ENCODE measurements around the gene ASIC5.

Gene ASIC5

DNA sequence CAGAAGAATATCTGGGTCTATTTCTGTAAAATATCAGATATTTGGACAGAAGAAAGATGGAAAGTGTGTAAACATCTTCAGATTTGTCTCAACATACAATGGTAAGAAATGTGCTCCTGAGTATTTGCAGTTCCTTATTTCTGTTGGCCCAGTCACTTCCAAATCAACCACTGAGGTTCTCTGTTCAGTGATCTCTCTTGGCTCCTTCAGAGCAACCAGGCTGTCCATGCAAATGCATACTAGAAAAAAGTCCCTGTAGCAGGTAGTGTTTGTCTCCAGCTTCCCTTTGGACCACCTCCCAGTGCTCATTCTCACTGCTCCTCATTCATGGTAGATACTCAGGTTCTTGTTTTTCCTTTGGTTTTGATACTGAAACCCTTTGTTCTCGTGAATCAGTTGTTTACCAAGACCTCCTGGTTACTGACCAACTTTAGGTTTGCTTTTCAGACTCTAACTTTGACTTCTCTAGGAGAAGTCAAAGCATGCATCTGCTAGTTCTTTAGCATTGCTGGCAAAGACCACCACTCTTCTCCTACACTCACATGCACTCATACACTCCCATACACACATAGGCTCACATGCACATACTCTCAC lies 28.8 kb downstream of the ASIC5 start:
- TF ChIP-seq ZNF391 (tag by site-specific recombination; IDR thresholded peaks at IDR 0.05; ENCODE audit: borderline replicate concordance, low read depth): no peak
- H3K36me3 ChIP-seq (ENCODE audit: control insufficient read depth in 2 of 2, insufficient read depth in 1 of 2, low read length in 2 of 2): no peaks in the 10 kb centered on the region
- no peak overlapping the region for H3K4me3 ChIP-seq (ENCODE audit: low read depth, low read length)
- CTCF ChIA-PET: no interaction called here
- no peaks in the 10 kb centered on the region for H3K9me3 ChIP-seq (ENCODE audit: control insufficient read depth, insufficient read depth, low read depth, low read length)
- POLR2A ChIA-PET: no interaction called here
- H3K4me1 ChIP-seq (ENCODE audit: control insufficient read depth, insufficient read depth, low read length): no peaks in the 10 kb centered on the region
- no peak overlapping the region for H3K27ac ChIP-seq (ENCODE audit: extremely low read depth, low read depth, low read length)

DNA sequence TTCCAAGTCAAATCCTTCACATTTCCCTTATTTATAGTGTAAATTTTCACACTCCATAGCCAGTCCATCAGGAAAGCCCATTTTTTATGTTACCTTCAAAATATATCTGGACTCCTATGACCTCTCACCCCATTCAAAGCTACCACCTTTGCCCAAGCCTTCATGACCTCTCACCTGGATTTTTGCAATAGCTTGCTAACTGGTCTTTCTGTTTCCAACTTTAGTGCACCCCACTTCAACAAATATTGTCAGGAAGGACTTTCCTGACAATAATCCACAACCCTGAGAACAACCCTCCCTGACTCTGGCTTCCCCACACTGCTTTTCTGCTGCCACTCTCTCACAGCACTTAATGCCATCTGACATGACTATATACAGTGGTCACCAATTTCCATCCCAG lies 33.4 kb downstream of the ASIC5 start:
- ChIA-PET POLR2A (no interaction called here), CTCF (interaction anchor here (0.6 to 1.2 kb wide), 2 partner anchors 14 to 55 kb away, joined by 3 read pairs; no protein-coding TSS in a partner anchor)
- no peak overlapping the region for H3K4me3 ChIP-seq (ENCODE audit: low read depth, low read length)

DNA sequence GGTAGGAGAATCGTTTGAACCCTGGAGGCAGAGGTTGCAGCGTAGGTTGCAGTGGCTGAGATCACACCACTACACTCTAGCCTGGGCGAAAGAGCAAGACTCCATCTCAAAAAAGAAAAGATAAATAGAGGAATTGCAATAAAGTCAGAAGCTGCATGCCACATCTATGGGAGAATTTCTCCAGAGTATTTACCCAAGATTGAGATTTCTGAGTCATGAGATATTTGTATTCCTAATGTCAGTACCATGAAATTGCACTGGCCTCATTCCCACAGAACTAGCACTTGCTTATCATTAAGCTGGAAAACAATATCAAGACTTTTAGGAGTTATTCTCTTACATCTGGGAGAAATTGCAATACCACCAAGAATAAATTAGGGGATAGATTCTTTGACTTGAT lies 37.4 kb downstream of the ASIC5 start:
- TF ChIP-seq ZSCAN23 (tag by site-specific recombination; IDR thresholded peaks at IDR 0.05) (no peak), ZNF184 (tag by site-specific recombination; IDR thresholded peaks at IDR 0.05) (no peak)
- TF ChIP-seq, protein P1, sequence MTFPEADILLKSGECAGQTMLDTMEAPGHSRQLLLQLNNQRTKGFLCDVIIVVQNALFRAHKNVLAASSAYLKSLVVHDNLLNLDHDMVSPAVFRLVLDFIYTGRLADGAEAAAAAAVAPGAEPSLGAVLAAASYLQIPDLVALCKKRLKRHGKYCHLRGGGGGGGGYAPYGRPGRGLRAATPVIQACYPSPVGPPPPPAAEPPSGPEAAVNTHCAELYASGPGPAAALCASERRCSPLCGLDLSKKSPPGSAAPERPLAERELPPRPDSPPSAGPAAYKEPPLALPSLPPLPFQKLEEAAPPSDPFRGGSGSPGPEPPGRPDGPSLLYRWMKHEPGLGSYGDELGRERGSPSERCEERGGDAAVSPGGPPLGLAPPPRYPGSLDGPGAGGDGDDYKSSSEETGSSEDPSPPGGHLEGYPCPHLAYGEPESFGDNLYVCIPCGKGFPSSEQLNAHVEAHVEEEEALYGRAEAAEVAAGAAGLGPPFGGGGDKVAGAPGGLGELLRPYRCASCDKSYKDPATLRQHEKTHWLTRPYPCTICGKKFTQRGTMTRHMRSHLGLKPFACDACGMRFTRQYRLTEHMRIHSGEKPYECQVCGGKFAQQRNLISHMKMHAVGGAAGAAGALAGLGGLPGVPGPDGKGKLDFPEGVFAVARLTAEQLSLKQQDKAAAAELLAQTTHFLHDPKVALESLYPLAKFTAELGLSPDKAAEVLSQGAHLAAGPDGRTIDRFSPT (tag by site-specific recombination; IDR thresholded peaks at IDR 0.05): no peak
- Histone ChIP-seq H3K4me3 (ENCODE audit: low read depth, low read length) (no peak overlapping the region), H3K4me1 (ENCODE audit: control insufficient read depth, insufficient read depth, low read length) (no peaks in the 10 kb centered on the region), H3K27ac (ENCODE audit: extremely low read depth, low read depth, low read length) (no peak overlapping the region), H3K36me3 (ENCODE audit: control insufficient read depth in 2 of 2, insufficient read depth in 1 of 2, low read length in 2 of 2) (no peaks in the 10 kb centered on the region), H3K9me3 (ENCODE audit: control insufficient read depth, insufficient read depth, low read depth, low read length) (no peaks in the 10 kb centered on the region)
- CTCF ChIA-PET: no interaction called here
- POLR2A ChIA-PET: no interaction called here

More for the DNA sequence above, 33.4 kb downstream of the ASIC5 start:
- Histone ChIP-seq H3K27ac (ENCODE audit: extremely low read depth, low read depth, low read length) (no peak overlapping the region), H3K36me3 (ENCODE audit: control insufficient read depth in 2 of 2, insufficient read depth in 1 of 2, low read length in 2 of 2) (no peaks in the 10 kb centered on the region), H3K9me3 (ENCODE audit: control insufficient read depth, insufficient read depth, low read depth, low read length) (no peaks in the 10 kb centered on the region), H3K4me1 (ENCODE audit: control insufficient read depth, insufficient read depth, low read length) (no peaks in the 10 kb centered on the region)
- TF ChIP-seq, protein P2, sequence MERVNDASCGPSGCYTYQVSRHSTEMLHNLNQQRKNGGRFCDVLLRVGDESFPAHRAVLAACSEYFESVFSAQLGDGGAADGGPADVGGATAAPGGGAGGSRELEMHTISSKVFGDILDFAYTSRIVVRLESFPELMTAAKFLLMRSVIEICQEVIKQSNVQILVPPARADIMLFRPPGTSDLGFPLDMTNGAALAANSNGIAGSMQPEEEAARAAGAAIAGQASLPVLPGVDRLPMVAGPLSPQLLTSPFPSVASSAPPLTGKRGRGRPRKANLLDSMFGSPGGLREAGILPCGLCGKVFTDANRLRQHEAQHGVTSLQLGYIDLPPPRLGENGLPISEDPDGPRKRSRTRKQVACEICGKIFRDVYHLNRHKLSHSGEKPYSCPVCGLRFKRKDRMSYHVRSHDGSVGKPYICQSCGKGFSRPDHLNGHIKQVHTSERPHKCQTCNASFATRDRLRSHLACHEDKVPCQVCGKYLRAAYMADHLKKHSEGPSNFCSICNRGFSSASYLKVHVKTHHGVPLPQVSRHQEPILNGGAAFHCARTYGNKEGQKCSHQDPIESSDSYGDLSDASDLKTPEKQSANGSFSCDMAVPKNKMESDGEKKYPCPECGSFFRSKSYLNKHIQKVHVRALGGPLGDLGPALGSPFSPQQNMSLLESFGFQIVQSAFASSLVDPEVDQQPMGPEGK (tag by site-specific recombination; IDR thresholded peaks at IDR 0.05): no peak
- TF ChIP-seq ZNF76 (tag by site-specific recombination; IDR thresholded peaks at IDR 0.05; ENCODE audit: borderline replicate concordance, low read depth) (no peak), KLF16 (tag by site-specific recombination; IDR thresholded peaks at IDR 0.05) (no peak), BCL11A (tag by site-specific recombination; IDR thresholded peaks at IDR 0.05; ENCODE audit: low read depth) (no peak)

DNA sequence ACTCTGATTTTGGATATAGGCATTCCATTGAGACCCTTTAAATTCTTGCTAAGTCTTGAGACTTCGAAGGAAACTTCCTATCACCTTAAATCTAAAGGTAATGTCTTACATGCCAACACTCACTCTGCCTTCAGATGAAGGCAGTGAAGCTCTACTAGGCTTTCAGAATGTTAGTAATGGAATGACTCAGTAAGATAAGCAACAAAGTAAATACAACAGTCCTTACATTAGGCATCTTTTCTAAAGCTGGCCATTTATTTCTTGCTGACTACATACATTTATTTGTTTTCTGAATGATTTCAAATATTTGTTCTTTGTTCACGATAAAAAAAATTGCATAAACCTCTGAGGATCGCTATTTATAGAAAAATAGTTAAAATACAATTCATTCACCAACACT lies 43.5 kb downstream of the ASIC5 start:
- Histone ChIP-seq H3K36me3 (ENCODE audit: control insufficient read depth in 2 of 2, insufficient read depth in 1 of 2, low read length in 2 of 2) (no peaks in the 10 kb centered on the region), H3K9me3 (ENCODE audit: control insufficient read depth, insufficient read depth, low read depth, low read length) (no peaks in the 10 kb centered on the region), H3K27ac (ENCODE audit: extremely low read depth, low read depth, low read length) (no peak overlapping the region), H3K4me1 (ENCODE audit: control insufficient read depth, insufficient read depth, low read length) (no peaks in the 10 kb centered on the region), H3K4me3 (ENCODE audit: low read depth, low read length) (no peak overlapping the region)
- ChIA-PET POLR2A (no interaction called here), CTCF (interaction anchor here (0.6 kb wide), 1 partner anchor 476 kb away, joined by 3 read pairs; no protein-coding TSS in a partner anchor)
- TF ChIP-seq WT1 (tag by site-specific recombination; IDR thresholded peaks at IDR 0.05) (no peak), RBAK (tag by site-specific recombination; IDR thresholded peaks at IDR 0.05) (no peak), ZNF560 (tag by site-specific recombination; IDR thresholded peaks at IDR 0.05; ENCODE audit: borderline replicate concordance) (no peak), ZBTB21 (tag by site-specific recombination; IDR thresholded peaks at IDR 0.05) (no peak), ZNF707 (tag by site-specific recombination; IDR thresholded peaks at IDR 0.05) (no peak), ZNF654 (tag by site-specific recombination; IDR thresholded peaks at IDR 0.05; ENCODE audit: low read depth) (no peak), GLI4 (tag by site-specific recombination; IDR thresholded peaks at IDR 0.05) (no peak), ZNF626 (tag by site-specific recombination; IDR thresholded peaks at IDR 0.05) (no peak), ZBTB20 (tag by site-specific recombination; IDR thresholded peaks at IDR 0.05) (no peak), ZNF433 (tag by site-specific recombination; IDR thresholded peaks at IDR 0.05; ENCODE audit: low read depth) (no peak), HOXD13 (CRISPR knock-in tag; IDR thresholded peaks at IDR 0.05; ENCODE audit: borderline replicate concordance) (no peak), ZNF561 (tag by site-specific recombination; IDR thresholded peaks at IDR 0.05; ENCODE audit: borderline replicate concordance) (no peak)
- TF ChIP-seq, protein P3, sequence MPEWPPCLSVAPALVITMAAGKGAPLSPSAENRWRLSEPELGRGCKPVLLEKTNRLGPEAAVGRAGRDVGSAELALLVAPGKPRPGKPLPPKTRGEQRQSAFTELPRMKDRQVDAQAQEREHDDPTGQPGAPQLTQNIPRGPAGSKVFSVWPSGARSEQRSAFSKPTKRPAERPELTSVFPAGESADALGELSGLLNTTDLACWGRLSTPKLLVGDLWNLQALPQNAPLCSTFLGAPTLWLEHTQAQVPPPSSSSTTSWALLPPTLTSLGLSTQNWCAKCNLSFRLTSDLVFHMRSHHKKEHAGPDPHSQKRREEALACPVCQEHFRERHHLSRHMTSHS (tag by site-specific recombination; IDR thresholded peaks at IDR 0.05): no peak
- TF ChIP-seq, protein P4, sequence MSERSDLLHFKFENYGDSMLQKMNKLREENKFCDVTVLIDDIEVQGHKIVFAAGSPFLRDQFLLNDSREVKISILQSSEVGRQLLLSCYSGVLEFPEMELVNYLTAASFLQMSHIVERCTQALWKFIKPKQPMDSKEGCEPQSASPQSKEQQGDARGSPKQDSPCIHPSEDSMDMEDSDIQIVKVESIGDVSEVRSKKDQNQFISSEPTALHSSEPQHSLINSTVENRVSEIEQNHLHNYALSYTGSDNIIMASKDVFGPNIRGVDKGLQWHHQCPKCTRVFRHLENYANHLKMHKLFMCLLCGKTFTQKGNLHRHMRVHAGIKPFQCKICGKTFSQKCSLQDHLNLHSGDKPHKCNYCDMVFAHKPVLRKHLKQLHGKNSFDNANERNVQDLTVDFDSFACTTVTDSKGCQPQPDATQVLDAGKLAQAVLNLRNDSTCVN (tag by site-specific recombination; optimal IDR thresholded peaks at IDR 0.05): no peak

Measured in HEK293 (cell line).